OCI-LY7 (cell line): ENCODE measurements around the gene FOXP1.

Experiments used
- CTCF ChIP-seq: fragments of 200-600 bp; sonication (generic); conservative IDR thresholded peaks from 2 replicates; pipeline ENCODE4 v1.5.1; 2014; ENCODE audit warnings: mild to moderate bottlenecking, antibody characterized with exemption, low read length, moderate library complexity, mixed read lengths
- EZH2phosphoT487 ChIP-seq: fragments of 200-600 bp; sonication (generic); IDR thresholded peaks from 2 replicates; pipeline ENCODE4 v1.6.1; 2018; ENCODE audit warnings: low read depth, borderline replicate concordance, mild to moderate bottlenecking, mixed run types, antibody characterized with exemption, low read length, moderate library complexity, mixed read lengths

- TF ChIP-seq CTCF: no peak
- no peak for TF ChIP-seq EZH2phosphoT487
Measured at GRCh38 chr3:70981231-70981880, 602.2 kb downstream of the FOXP1 start.
